WTC11 (cell line): ENCODE results near the gene ANKMY2. TPM values are rescaled to one million over a fixed set of nuclear protein-coding genes. Genes with fewer than 3 reads are reported as not detected.

Source experiments
- ATAC-seq: fragments of 200-7000 bp; cut with Tn5 transposase; 2 replicates; pipeline ENCODE4 v1.10.0; 2021; ENCODE audit warnings: mild to moderate bottlenecking, moderate library complexity
- CTCF ChIA-PET: fragments of 300-600 bp; sonication (Branson Sonifier 250); formaldehyde crosslinking; loops from one replicate; lab custom pipeline; 2021; ENCODE audit warnings: antibody characterized with exemption; lab: Charles Lee
- POLR2A ChIA-PET: fragments of 350-600 bp; sonication (Branson Sonifier 250); formaldehyde crosslinking; loops from one replicate; lab custom pipeline; 2021; ENCODE audit warnings: antibody characterized with exemption; lab: Charles Lee
- DNase-seq: peaks from one replicate; pipeline ENCODE4 v3.0.0; 2021; ENCODE audit warnings: low spot score
- H3K27ac Mint-ChIP-seq: 2 replicates; pipeline ENCODE4 v1.8.0; 2021; ENCODE audit warnings: mixed read lengths
- H3K27me3 Mint-ChIP-seq: 2 replicates; pipeline ENCODE4 v1.8.0; 2021; ENCODE audit warnings: low read depth, mild to moderate bottlenecking, moderate library complexity, mixed read lengths
- H3K36me3 Mint-ChIP-seq: 2 replicates; pipeline ENCODE4 v1.8.0; 2021; ENCODE audit warnings: mixed read lengths
- H3K4me1 Mint-ChIP-seq: 2 replicates; pipeline ENCODE4 v1.8.0; 2022; ENCODE audit warnings: mixed read lengths
- H3K4me3 Mint-ChIP-seq: 2 replicates; pipeline ENCODE4 v1.8.0; 2021; ENCODE audit warnings: mild to moderate bottlenecking, moderate library complexity, mixed read lengths
- H3K9me3 Mint-ChIP-seq: 2 replicates; pipeline ENCODE4 v1.8.0; 2021; ENCODE audit warnings: mixed read lengths
- AR ChIP-seq: fragments of 250-450 bp; sonication (Bioruptor Pico); IDR thresholded peaks from 2 replicates; pipeline ENCODE4 v1.9.0; 2021; ENCODE audit warnings: mild to moderate bottlenecking
- ATF2 ChIP-seq: sonication (generic); formaldehyde crosslinking; IDR thresholded peaks from 2 replicates; pipeline ENCODE4 v1.8.1; 2022; ENCODE audit warnings: low read depth, missing genetic modification reagents, borderline replicate concordance
- CBFB ChIP-seq: sonication (generic); formaldehyde crosslinking; IDR thresholded peaks from 2 replicates; pipeline ENCODE4 v1.8.1; 2022; ENCODE audit warnings: mild to moderate bottlenecking, low read depth, missing genetic modification reagents
- CDX4 ChIP-seq: fragments of 250-450 bp; sonication (Bioruptor Pico); IDR thresholded peaks from 2 replicates; pipeline ENCODE4 v1.9.0; 2021; ENCODE audit warnings: moderate library complexity, mild to moderate bottlenecking, inconsistent platforms, borderline replicate concordance
- CREB1 ChIP-seq: sonication (generic); formaldehyde crosslinking; IDR thresholded peaks from 2 replicates; pipeline ENCODE4 v1.8.0; 2023; ENCODE audit warnings: mild to moderate bottlenecking, missing genetic modification reagents
- CREM ChIP-seq: sonication (generic); formaldehyde crosslinking; IDR thresholded peaks from 2 replicates; pipeline ENCODE4 v1.8.1; 2022; ENCODE audit warnings: mild to moderate bottlenecking, missing genetic modification reagents, moderate library complexity
- E2F5 ChIP-seq: sonication (generic); formaldehyde crosslinking; IDR thresholded peaks from 2 replicates; pipeline ENCODE4 v1.8.1; 2022; ENCODE audit warnings: mild to moderate bottlenecking, moderate library complexity, missing genetic modification reagents
- ETV6 ChIP-seq: sonication (generic); formaldehyde crosslinking; IDR thresholded peaks from 2 replicates; pipeline ENCODE4 v1.8.1; 2022; ENCODE audit warnings: mild to moderate bottlenecking, missing genetic modification reagents
- FOXK1 ChIP-seq: sonication (generic); formaldehyde crosslinking; IDR thresholded peaks from 2 replicates; pipeline ENCODE4 v1.8.0; 2022; ENCODE audit warnings: mild to moderate bottlenecking, moderate library complexity, missing genetic modification reagents
- IRF2 ChIP-seq: sonication (generic); formaldehyde crosslinking; IDR thresholded peaks from 2 replicates; pipeline ENCODE4 v1.8.0; 2022; ENCODE audit warnings: low read depth, missing genetic modification reagents, borderline replicate concordance
- JAZF1 ChIP-seq: fragments of 250-450 bp; sonication (Bioruptor Pico); IDR thresholded peaks from 2 replicates; pipeline ENCODE4 v1.9.0; 2021; ENCODE audit warnings: moderate library complexity, mild to moderate bottlenecking, inconsistent platforms
- MAX ChIP-seq: sonication (generic); formaldehyde crosslinking; IDR thresholded peaks from 2 replicates; pipeline ENCODE4 v1.8.0; 2022; ENCODE audit warnings: mild to moderate bottlenecking, missing genetic modification reagents
- MYBL2 ChIP-seq: sonication (generic); formaldehyde crosslinking; IDR thresholded peaks from 2 replicates; pipeline ENCODE4 v1.8.1; 2023; ENCODE audit warnings: mild to moderate bottlenecking, moderate library complexity, missing genetic modification reagents
- NFE2L1 ChIP-seq: sonication (generic); formaldehyde crosslinking; IDR thresholded peaks from 2 replicates; pipeline ENCODE4 v1.8.1; 2023; ENCODE audit warnings: missing genetic modification reagents
- NFYB ChIP-seq: sonication (generic); formaldehyde crosslinking; conservative IDR thresholded peaks from 2 replicates; pipeline ENCODE4 v1.8.0; 2022; ENCODE audit warnings: low read depth, missing genetic modification reagents
- NR3C1 ChIP-seq: sonication (generic); formaldehyde crosslinking; conservative IDR thresholded peaks from 2 replicates; pipeline ENCODE4 v1.8.1; 2023; ENCODE audit warnings: low read depth, mild to moderate bottlenecking, missing genetic modification reagents
- PRDM15 ChIP-seq: sonication (generic); formaldehyde crosslinking; IDR thresholded peaks from 2 replicates; pipeline ENCODE4 v1.8.0; 2022; ENCODE audit warnings: missing genetic modification reagents
- SP1 ChIP-seq: sonication (generic); formaldehyde crosslinking; conservative IDR thresholded peaks from 2 replicates; pipeline ENCODE4 v1.8.1; 2022; ENCODE audit warnings: missing genetic modification reagents
- TCF7 ChIP-seq: sonication (generic); formaldehyde crosslinking; IDR thresholded peaks from 2 replicates; pipeline ENCODE4 v1.8.0; 2022; ENCODE audit warnings: mild to moderate bottlenecking, low read depth, missing genetic modification reagents, moderate library complexity
- TEAD4 ChIP-seq: sonication (generic); formaldehyde crosslinking; IDR thresholded peaks from 2 replicates; pipeline ENCODE4 v1.8.0; 2022; ENCODE audit warnings: mild to moderate bottlenecking, missing genetic modification reagents
- ZNF138 ChIP-seq: sonication (generic); formaldehyde crosslinking; conservative IDR thresholded peaks from 2 replicates; pipeline ENCODE4 v1.8.1; 2022; ENCODE audit warnings: mild to moderate bottlenecking, moderate library complexity, missing genetic modification reagents
- ZNF263 ChIP-seq: sonication (generic); formaldehyde crosslinking; IDR thresholded peaks from 2 replicates; pipeline ENCODE4 v1.8.1; 2022; ENCODE audit warnings: low read depth, mild to moderate bottlenecking, moderate library complexity, missing genetic modification reagents
- ZNF281 ChIP-seq: sonication (generic); formaldehyde crosslinking; IDR thresholded peaks from 2 replicates; pipeline ENCODE4 v1.8.0; 2023; ENCODE audit warnings: mild to moderate bottlenecking, missing genetic modification reagents
- ZNF396 ChIP-seq: fragments of 250-450 bp; sonication (Bioruptor Pico); IDR thresholded peaks from 2 replicates; pipeline ENCODE4 v1.8.0; 2021; ENCODE audit warnings: mild to moderate bottlenecking, moderate library complexity, borderline replicate concordance
- total RNA-seq: library from RNA; stranded (reverse); gene quantifications from 3 replicates; pipeline ENCODE4 v1.2.3, GENCODE V29; 2021
- TF ChIP-seq, protein P1 (sequence below): sonication (generic); formaldehyde crosslinking; IDR thresholded peaks from 2 replicates; pipeline ENCODE4 v1.8.1; 2022; ENCODE audit warnings: low read depth, mild to moderate bottlenecking, moderate library complexity, missing genetic modification reagents, borderline replicate concordance

Gene ANKMY2
- total RNA-seq, 1 experiment from 2014 or later: 13.6 TPM

DNA sequence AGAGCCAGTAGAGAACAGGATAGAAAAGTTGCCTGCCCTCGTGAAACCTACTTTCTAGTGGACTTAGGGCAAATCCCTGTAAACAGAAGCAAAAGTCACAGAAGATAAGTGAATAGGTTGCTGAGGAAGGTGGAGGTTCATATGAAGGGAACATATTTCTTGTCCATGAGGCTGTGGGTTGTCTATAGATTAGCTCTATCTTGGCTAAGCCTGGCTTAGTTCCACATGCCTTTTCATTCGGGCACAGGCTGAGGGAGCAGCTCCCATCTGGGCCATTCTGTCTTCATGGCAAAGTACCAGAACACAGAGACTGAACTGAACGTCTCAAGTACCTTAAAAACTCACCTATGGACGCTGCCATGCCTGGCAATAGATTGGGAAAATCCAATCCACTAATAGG, 45.7 kb upstream of the ANKMY2 start (continued):
- TF ChIP-seq ATF2 (CRISPR knock-in tag): no peak
- TF ChIP-seq CDX4: no peak
- TF ChIP-seq IRF2 (CRISPR knock-in tag): no peak
- no peak for TF ChIP-seq ZNF138 (CRISPR knock-in tag)
- no peak for TF ChIP-seq JAZF1
- no peak for TF ChIP-seq E2F5 (CRISPR knock-in tag)
- no peak for TF ChIP-seq ZNF263 (CRISPR knock-in tag)
- no peak for TF ChIP-seq TEAD4

DNA sequence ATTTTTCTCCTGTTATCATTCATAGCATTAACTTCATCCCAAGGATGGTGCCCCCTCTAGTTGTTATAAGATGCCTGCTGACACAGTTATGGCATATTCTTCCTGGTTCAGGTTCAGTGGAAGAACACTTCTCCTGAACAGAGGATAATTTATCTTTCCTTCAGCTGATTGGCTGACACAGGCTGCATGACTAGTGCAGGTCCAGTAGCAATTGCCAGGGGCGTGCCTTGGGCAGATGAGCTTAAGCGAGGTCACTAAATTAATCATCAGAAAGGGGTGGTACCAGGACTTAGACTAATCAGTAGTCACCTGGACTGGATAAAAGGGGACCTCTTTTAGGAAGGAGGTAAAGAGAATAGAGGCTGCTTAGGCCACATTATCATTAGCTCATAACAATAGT, 42.7 kb upstream of the ANKMY2 start:
- DNase-seq (no peak), ATAC-seq (no peak; the same call in 1 of the 2 replicates)
- CTCF ChIA-PET: no interaction called here
- H3K36me3 Mint-ChIP-seq: peaks cover 49% of the 10 kb centered on the region
- POLR2A ChIA-PET: no interaction called here
- H3K9me3 Mint-ChIP-seq: no peaks in the 10 kb centered on the region
- H3K4me1 Mint-ChIP-seq: peaks cover 14% of the 10 kb centered on the region
- no peaks in the 10 kb centered on the region for H3K27me3 Mint-ChIP-seq
- no peak overlapping the region for H3K4me3 Mint-ChIP-seq
- H3K27ac Mint-ChIP-seq: peak overlapping the region; percentile 53
- no peak for TF ChIP-seq ZNF138 (CRISPR knock-in tag)
- no peak for TF ChIP-seq NR3C1 (CRISPR knock-in tag)
- TF ChIP-seq, protein P1, sequence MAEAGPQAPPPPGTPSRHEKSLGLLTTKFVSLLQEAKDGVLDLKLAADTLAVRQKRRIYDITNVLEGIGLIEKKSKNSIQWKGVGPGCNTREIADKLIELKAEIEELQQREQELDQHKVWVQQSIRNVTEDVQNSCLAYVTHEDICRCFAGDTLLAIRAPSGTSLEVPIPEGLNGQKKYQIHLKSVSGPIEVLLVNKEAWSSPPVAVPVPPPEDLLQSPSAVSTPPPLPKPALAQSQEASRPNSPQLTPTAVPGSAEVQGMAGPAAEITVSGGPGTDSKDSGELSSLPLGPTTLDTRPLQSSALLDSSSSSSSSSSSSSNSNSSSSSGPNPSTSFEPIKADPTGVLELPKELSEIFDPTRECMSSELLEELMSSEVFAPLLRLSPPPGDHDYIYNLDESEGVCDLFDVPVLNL (CRISPR knock-in tag): no peak
- no peak for TF ChIP-seq MYBL2 (CRISPR knock-in tag)
- no peak for TF ChIP-seq FOXK1 (CRISPR knock-in tag)
- no peak for TF ChIP-seq NFE2L1 (CRISPR knock-in tag)
- TF ChIP-seq NFYB (CRISPR knock-in tag): no peak
- no peak for TF ChIP-seq PRDM15
- no peak for TF ChIP-seq MAX (CRISPR knock-in tag)
- TF ChIP-seq SP1: no peak
- TF ChIP-seq ZNF396 (CRISPR knock-in tag): no peak
- TF ChIP-seq AR (CRISPR knock-in tag): no peak
- no peak for TF ChIP-seq ETV6 (CRISPR knock-in tag)
- no peak for TF ChIP-seq CREB1 (CRISPR knock-in tag)
- TF ChIP-seq TCF7 (CRISPR knock-in tag): no peak
- no peak for TF ChIP-seq CBFB (CRISPR knock-in tag)
- no peak for TF ChIP-seq ZNF281 (CRISPR knock-in tag)
- no peak for TF ChIP-seq CREM (CRISPR knock-in tag)
